ENCODE results near the gene WAC.
"Not testable (repeated sequence)": the region's sequence is repeated elsewhere in the genome, so short reads cannot be mapped to it uniquely, and the experiment has no call there.

DNA sequence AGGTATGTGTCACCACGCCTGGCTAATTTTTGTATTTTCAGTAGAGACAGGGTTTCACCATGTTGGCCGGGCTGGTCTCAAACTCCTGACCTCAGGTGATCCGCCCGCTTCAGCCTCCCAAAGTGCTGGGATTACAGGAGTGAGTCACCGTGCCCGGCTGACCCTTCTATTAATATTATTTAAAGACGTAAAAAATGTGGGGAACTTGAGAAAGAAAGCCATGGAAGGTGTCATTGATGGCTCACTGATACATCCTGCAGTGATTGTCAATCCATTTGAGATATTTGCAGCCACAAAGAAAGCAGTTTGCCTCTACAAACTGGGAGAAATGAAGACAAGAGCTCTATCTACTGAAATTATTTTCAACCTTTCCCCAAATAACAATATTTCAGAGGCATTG, 125.9 kb downstream of the WAC start:
- not testable (repeated sequence) for TF ChIP-seq POLR2A (IDR thresholded peaks at IDR 0.05)
- TF ChIP-seq, protein P1, sequence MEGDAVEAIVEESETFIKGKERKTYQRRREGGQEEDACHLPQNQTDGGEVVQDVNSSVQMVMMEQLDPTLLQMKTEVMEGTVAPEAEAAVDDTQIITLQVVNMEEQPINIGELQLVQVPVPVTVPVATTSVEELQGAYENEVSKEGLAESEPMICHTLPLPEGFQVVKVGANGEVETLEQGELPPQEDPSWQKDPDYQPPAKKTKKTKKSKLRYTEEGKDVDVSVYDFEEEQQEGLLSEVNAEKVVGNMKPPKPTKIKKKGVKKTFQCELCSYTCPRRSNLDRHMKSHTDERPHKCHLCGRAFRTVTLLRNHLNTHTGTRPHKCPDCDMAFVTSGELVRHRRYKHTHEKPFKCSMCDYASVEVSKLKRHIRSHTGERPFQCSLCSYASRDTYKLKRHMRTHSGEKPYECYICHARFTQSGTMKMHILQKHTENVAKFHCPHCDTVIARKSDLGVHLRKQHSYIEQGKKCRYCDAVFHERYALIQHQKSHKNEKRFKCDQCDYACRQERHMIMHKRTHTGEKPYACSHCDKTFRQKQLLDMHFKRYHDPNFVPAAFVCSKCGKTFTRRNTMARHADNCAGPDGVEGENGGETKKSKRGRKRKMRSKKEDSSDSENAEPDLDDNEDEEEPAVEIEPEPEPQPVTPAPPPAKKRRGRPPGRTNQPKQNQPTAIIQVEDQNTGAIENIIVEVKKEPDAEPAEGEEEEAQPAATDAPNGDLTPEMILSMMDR (IDR thresholded peaks at IDR 0.05) = not testable (repeated sequence)
